RWPE2 (cell line): ENCODE measurements around the gene WBP2.

Source experiments
- ATAC-seq: fragments of 200-7000 bp; cut with Tn5 transposase; 3 replicates; pipeline ENCODE4 v1.9.1; 2021; ENCODE audit warnings: low read depth
- DNase-seq: peaks from one replicate; pipeline ENCODE4 v3.0.0-alpha.2; 2020; ENCODE audit warnings: low spot score
- H3K27ac ChIP-seq: fragments of 450-650 bp; 2 replicates; pipeline ENCODE4 v1.5.1; 2017; ENCODE audit warnings: mild to moderate bottlenecking; ENCODE audit not compliant: poor library complexity, severe bottlenecking
- H3K27me3 ChIP-seq: fragments of 250-450 bp; sonication (Bioruptor Pico); 2 replicates; pipeline ENCODE4 v1.5.1; 2021; ENCODE audit warnings: mild to moderate bottlenecking, moderate library complexity; ENCODE audit not compliant: insufficient read depth, poor library complexity, severe bottlenecking
- H3K36me3 ChIP-seq: fragments of 250-450 bp; sonication (Bioruptor Pico); 2 replicates; pipeline ENCODE4 v1.5.1; 2020; ENCODE audit warnings: low read depth, mild to moderate bottlenecking, moderate library complexity
- H3K4me1 ChIP-seq: fragments of 250-450 bp; sonication (Bioruptor Pico); 2 replicates; pipeline ENCODE4 v1.5.1; 2021; ENCODE audit warnings: mild to moderate bottlenecking, moderate library complexity; ENCODE audit not compliant: insufficient read depth, poor library complexity, severe bottlenecking
- H3K4me3 ChIP-seq: fragments of 250-450 bp; sonication (Bioruptor Pico); 2 replicates; pipeline ENCODE4 v1.5.1; 2021; ENCODE audit warnings: mild to moderate bottlenecking, moderate library complexity; ENCODE audit not compliant: severe bottlenecking
- H3K9me3 ChIP-seq: fragments of 250-450 bp; sonication (Bioruptor Pico); 2 replicates; pipeline ENCODE4 v1.5.1; 2021; ENCODE audit warnings: mild to moderate bottlenecking, moderate library complexity; ENCODE audit not compliant: severe bottlenecking
- CTCF ChIP-seq: fragments of 450-650 bp; IDR thresholded peaks from one replicate; pipeline ENCODE4 v1.5.1; 2017; ENCODE audit warnings: mild to moderate bottlenecking, moderate library complexity; ENCODE audit not compliant: poor library complexity, severe bottlenecking

WBP2 gene

GRCh38 chr17:75829747-75830146 is 25.4 kb downstream of the WBP2 start:
- Histone ChIP-seq H3K27me3 (no peaks in the 10 kb centered on the region), H3K36me3 (no peaks in the 10 kb centered on the region), H3K4me3 (no peak overlapping the region), H3K9me3 (no peaks in the 10 kb centered on the region), H3K4me1 (peaks cover 10% of the 10 kb centered on the region), H3K27ac (no peak overlapping the region)
- DNase-seq = no peak
- no peak for ATAC-seq
- TF ChIP-seq CTCF = no peak

- Histone ChIP-seq H3K9me3 (no peaks in the 10 kb centered on the region), H3K27ac (no peak overlapping the region), H3K4me3 (no peak overlapping the region), H3K4me1 (peaks cover 10% of the 10 kb centered on the region), H3K27me3 (no peaks in the 10 kb centered on the region), H3K36me3 (peaks cover 9% of the 10 kb centered on the region; the same call in 1 of the 2 replicates)
- no peak for TF ChIP-seq CTCF
- DNase-seq = peak; percentile 65
- no peak for ATAC-seq
These were observed 26.4 kb downstream of the WBP2 start for GRCh38 chr17:75828741-75829140.

GRCh38 chr17:75828076-75828400 is 27.1 kb downstream of the WBP2 start:
- H3K27ac ChIP-seq = no peak overlapping the region
- H3K4me3 ChIP-seq = no peak overlapping the region
- no peak for TF ChIP-seq CTCF
- no peaks in the 10 kb centered on the region for H3K9me3 ChIP-seq
- no peak for DNase-seq
- peaks cover 10% of the 10 kb centered on the region for H3K4me1 ChIP-seq
- peaks cover 16% of the 10 kb centered on the region for H3K36me3 ChIP-seq
- no peaks in the 10 kb centered on the region for H3K27me3 ChIP-seq
- ATAC-seq = no peak

GRCh38 chr17:75827308-75828075 is 27.6 kb downstream of the WBP2 start:
- Histone ChIP-seq H3K4me3 (no peak overlapping the region), H3K4me1 (peaks cover 9% of the 10 kb centered on the region), H3K9me3 (no peaks in the 10 kb centered on the region), H3K27ac (no peak overlapping the region), H3K27me3 (no peaks in the 10 kb centered on the region), H3K36me3 (peaks cover 18% of the 10 kb centered on the region)
- DNase-seq (peak; percentile 68), ATAC-seq (peak; percentile 50)
- TF ChIP-seq CTCF = peak; percentile 57

- TF ChIP-seq CTCF = no peak
- DNase-seq (peak; percentile 51), ATAC-seq (no peak)
- peaks cover 26% of the 10 kb centered on the region for H3K36me3 ChIP-seq
- H3K27ac ChIP-seq = no peak overlapping the region
- H3K9me3 ChIP-seq = no peaks in the 10 kb centered on the region
- H3K4me1 ChIP-seq = peaks cover 1% of the 10 kb centered on the region
- H3K4me3 ChIP-seq = no peak overlapping the region
- no peaks in the 10 kb centered on the region for H3K27me3 ChIP-seq
These were observed 28.4 kb downstream of the WBP2 start for GRCh38 chr17:75826561-75827307.
